ENCODE data around the gene APOBEC4.

GRCh38 chr1:183612407-183612806 lies 40.7 kb downstream of the APOBEC4 start:
- TF ChIP-seq EZH2 (IDR thresholded peaks at IDR 0.05; ENCODE audit: insufficient read depth, poor library complexity, severe bottlenecking) (no peak), EZH2phosphoT487 (IDR thresholded peaks at IDR 0.05; ENCODE audit: insufficient read depth, low read depth) (no peak)
